Measurements from ENCODE around the gene CALHM1.
"Not testable (repeated sequence)": the region's sequence is repeated elsewhere in the genome, so short reads cannot be mapped to it uniquely, and the experiment has no call there.

CALHM1 gene

GRCh38 chr10:103486635-103487409 lies 28.1 kb upstream of the CALHM1 start:
- not testable (repeated sequence) for DNase-seq

GRCh38 chr10:103481974-103482531 lies 23.4 kb upstream of the CALHM1 start:
- no peak for DNase-seq

- no peak for DNase-seq
Measured at GRCh38 chr10:103480521-103480920, 21.8 kb upstream of the CALHM1 start.

GRCh38 chr10:103479135-103479534 lies 20.4 kb upstream of the CALHM1 start, which contains the start of gene CALHM3:
TSS of gene CALHM3 (minus strand) at chr10:103479240. CDS start at chr10:103479032, 208 bp downstream.
- no peak for DNase-seq

GRCh38 chr10:103478671-103479070 lies 20.0 kb upstream of the CALHM1 start:
- no peak for DNase-seq

- no peak for DNase-seq
Measured at GRCh38 chr10:103476046-103476768, 17.5 kb upstream of the CALHM1 start.

- DNase-seq: no peak
Measured at GRCh38 chr10:103475437-103475836, 16.7 kb upstream of the CALHM1 start.

- no peak for DNase-seq
Measured at GRCh38 chr10:103474077-103474476, 15.4 kb upstream of the CALHM1 start.

- no peak for DNase-seq
Measured at GRCh38 chr10:103473261-103473671, 14.6 kb upstream of the CALHM1 start.

- no peak for DNase-seq
Measured at GRCh38 chr10:103472005-103472404, 13.3 kb upstream of the CALHM1 start.

GRCh38 chr10:103470761-103471653 lies 12.3 kb upstream of the CALHM1 start:
- DNase-seq: no peak

GRCh38 chr10:103469201-103469600 lies 10.5 kb upstream of the CALHM1 start:
- DNase-seq: no peak

GRCh38 chr10:103467406-103467805 lies 8.7 kb upstream of the CALHM1 start:
- no peak for DNase-seq

GRCh38 chr10:103466734-103467133 lies 8.0 kb upstream of the CALHM1 start:
- DNase-seq: no peak

GRCh38 chr10:103465411-103466179 lies 6.9 kb upstream of the CALHM1 start:
- DNase-seq: no peak

- no peak for DNase-seq
Measured at GRCh38 chr10:103463499-103463898, 4.8 kb upstream of the CALHM1 start.

- no peak for DNase-seq
Measured at GRCh38 chr10:103459615-103460014, 915 bp upstream of the CALHM1 start.

- no peak for DNase-seq
Measured at GRCh38 chr10:103457896-103458583, 660 bp downstream of the CALHM1 start.

- DNase-seq: no peak
Measured at GRCh38 chr10:103457176-103457712, 1.5 kb downstream of the CALHM1 start.

GRCh38 chr10:103456074-103456660 lies 2.5 kb downstream of the CALHM1 start:
- DNase-seq: no peak

GRCh38 chr10:103455235-103455634 lies 3.5 kb downstream of the CALHM1 start:
- DNase-seq: no peak

Measured in NCI-H2081 treated with DMSO at 0.1 percent for 48 hours (cell line).